ENCODE measurements around the gene GPR4.

- TF ChIP-seq POLR2AphosphoS5 (IDR thresholded peaks at IDR 0.05) (no peak), EZH2 (IDR thresholded peaks at IDR 0.05; ENCODE audit: borderline replicate concordance, insufficient read depth, low read length, poor library complexity, severe bottlenecking) (no peak)
Observed at GRCh38 chr19:45595814-45596213, 6.2 kb downstream of the GPR4 start.
